ENCODE measurements around the gene MYO5B. TPM values are rescaled to one million over a fixed set of nuclear protein-coding genes. Genes with fewer than 3 reads are reported as not detected.
A peak's percentile ranks its signal among the peaks of the same experiment; 100 is the strongest.

The MYO5B gene
- total and polyA plus RNA-seq, 2 donors (not counting 1 experiment from before 2014, with no cell fraction given), result 0.30 to 1.7 TPM

DNA sequence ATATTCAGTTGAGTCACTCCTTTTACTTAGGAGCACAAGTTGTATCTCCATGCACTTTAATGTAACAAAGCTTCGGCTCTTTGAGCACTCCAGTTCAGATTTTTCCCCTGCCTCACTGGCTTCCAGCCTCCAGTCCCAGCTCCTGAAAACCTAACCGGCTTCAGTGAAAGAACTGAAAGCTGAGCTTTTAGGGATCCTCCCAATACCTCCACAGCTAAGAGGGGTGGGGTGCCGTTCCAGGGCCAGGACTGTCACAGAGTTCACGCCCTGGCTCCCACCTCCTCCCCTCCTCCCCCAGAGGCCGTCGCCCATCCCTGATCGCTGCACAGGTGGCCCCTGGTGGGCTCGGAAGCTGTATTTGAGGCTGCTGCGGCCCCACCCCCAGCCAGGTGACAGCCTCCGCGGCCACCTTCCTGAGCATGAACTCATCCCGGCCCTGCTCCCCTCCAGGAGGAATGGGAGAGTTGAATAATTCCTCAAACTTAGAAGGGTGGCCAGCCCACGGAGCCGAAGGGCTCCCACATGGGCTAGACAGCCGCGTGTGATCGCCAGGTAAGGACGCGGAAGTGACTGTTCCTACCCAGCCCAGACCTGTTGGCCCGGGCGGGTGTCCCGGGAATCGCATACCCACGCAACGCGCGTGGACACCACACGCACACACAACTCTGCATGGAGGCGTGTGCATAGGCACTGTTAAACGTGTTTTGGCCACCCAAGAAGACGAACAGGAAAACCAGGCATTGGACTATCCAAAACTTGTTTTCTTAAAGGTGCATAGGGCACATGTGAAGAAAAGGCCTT is 1.8 kb downstream of the MYO5B start:
- ChIA-PET CTCF (no interaction called here), POLR2A (no interaction called here)
- no peaks in the 10 kb centered on the region for H3K9me3 Mint-ChIP-seq (ENCODE audit: insufficient read depth)
- TF ChIP-seq EZH2 (IDR thresholded peaks at IDR 0.05; ENCODE audit: borderline replicate concordance, insufficient read depth, low read depth, low read length, poor library complexity, severe bottlenecking), result no peak
- TF ChIP-seq, protein P1, sequence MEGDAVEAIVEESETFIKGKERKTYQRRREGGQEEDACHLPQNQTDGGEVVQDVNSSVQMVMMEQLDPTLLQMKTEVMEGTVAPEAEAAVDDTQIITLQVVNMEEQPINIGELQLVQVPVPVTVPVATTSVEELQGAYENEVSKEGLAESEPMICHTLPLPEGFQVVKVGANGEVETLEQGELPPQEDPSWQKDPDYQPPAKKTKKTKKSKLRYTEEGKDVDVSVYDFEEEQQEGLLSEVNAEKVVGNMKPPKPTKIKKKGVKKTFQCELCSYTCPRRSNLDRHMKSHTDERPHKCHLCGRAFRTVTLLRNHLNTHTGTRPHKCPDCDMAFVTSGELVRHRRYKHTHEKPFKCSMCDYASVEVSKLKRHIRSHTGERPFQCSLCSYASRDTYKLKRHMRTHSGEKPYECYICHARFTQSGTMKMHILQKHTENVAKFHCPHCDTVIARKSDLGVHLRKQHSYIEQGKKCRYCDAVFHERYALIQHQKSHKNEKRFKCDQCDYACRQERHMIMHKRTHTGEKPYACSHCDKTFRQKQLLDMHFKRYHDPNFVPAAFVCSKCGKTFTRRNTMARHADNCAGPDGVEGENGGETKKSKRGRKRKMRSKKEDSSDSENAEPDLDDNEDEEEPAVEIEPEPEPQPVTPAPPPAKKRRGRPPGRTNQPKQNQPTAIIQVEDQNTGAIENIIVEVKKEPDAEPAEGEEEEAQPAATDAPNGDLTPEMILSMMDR (IDR thresholded peaks at IDR 0.05), result no peak
- H3K27ac ChIP-seq (ENCODE audit: low read length in 2 of 2), result no peak overlapping the region
- H3K9ac ChIP-seq (ENCODE audit: low read length), result peak overlapping the region; percentile 64
- peaks cover 0 to 46% (median 25%) of the 10 kb centered on the region in 4 experiments for H3K27me3 ChIP-seq (replicated peaks in 1 of 4; ENCODE audit: control extremely low read depth in 1 of 4, control insufficient read depth in 3 of 4, insufficient read depth in 4 of 4, low read length in 3 of 4)
- H3K9me3 ChIP-seq (ENCODE audit: control extremely low read depth in 1 of 3, control insufficient read depth in 2 of 3, insufficient read depth in 1 of 3, low read length in 2 of 3), result no peaks in the 10 kb centered on the region
- no peak overlapping the region for H3K27ac Mint-ChIP-seq
- WGBS (ENCODE audit: insufficient coverage), result 23% methylated on average over 29 of the region's 31 CpGs
- peak overlapping the region; percentile 77 for H2AFZ ChIP-seq (ENCODE audit: insufficient read depth, low read depth, low read length, poor library complexity, severe bottlenecking)
- H3K4me3 Mint-ChIP-seq, result peak overlapping the region; percentile 65
- H4K20me1 ChIP-seq (ENCODE audit: control insufficient read depth, insufficient read depth, low read length, poor library complexity, severe bottlenecking), result no peaks in the 10 kb centered on the region
- H3K4me1 Mint-ChIP-seq, result peaks cover 18% of the 10 kb centered on the region
- peak overlapping the region in 3 of 5 experiments; percentile 48 to 60 (median 53) for H3K4me3 ChIP-seq (ENCODE audit: control extremely low read depth in 1 of 5, extremely low read depth in 1 of 5, insufficient read depth in 1 of 5, low read depth in 2 of 5, low read length in 4 of 5)
- no peaks in the 10 kb centered on the region for H3K36me3 ChIP-seq (replicated peaks in 1 of 2; ENCODE audit: control extremely low read depth in 1 of 2, control insufficient read depth in 1 of 2, extremely low read depth in 1 of 2, insufficient read depth in 2 of 2, low read length in 1 of 2)
- peak; percentile 30 for DNase-seq
- peak overlapping the region; percentile 93 for H3K4me2 ChIP-seq (replicated peaks; ENCODE audit: low read depth, low read length, poor library complexity, severe bottlenecking)
- intact Hi-C loops (cut with micrococcal nuclease), result no loop called here
- H3K27me3 Mint-ChIP-seq, result peaks cover 57% of the 10 kb centered on the region
- no peaks in the 10 kb centered on the region for H3K79me2 ChIP-seq (ENCODE audit: control insufficient read depth, insufficient read depth, low read length)
- H3K4me1 ChIP-seq (ENCODE audit: control insufficient read depth in 2 of 2, insufficient read depth in 2 of 2, low read length in 2 of 2), result peaks cover 37 to 42% of the 10 kb centered on the region in 2 donors
- no peak for ATAC-seq (ENCODE audit: low read depth)

DNA sequence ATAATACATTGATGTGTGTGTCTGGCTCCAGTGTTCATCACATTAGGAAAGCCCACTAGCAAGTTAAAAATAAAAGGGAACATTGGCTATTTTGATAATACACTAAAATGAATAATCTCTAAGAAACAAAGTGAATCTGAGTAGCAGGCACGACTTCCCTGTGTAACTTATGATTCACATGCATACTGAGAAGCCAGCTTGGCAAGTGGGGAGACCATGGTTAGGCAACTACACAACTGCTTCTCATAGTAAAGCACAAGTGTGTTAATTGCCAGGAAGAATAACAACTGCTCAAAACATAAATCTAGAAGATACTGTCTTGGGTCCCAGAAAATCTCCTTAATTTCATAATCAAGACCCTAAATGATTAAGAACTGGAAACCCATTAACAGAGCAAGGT is 4.0 kb downstream of the MYO5B start:
- no peak overlapping the region for H3K27ac Mint-ChIP-seq
- Histone ChIP-seq H3K9me3 (ENCODE audit: control extremely low read depth in 1 of 3, control insufficient read depth in 2 of 3, insufficient read depth in 1 of 3, low read length in 2 of 3) (no peaks in the 10 kb centered on the region), H3K4me1 (ENCODE audit: control insufficient read depth in 2 of 2, insufficient read depth in 2 of 2, low read length in 2 of 2) (peaks cover 36 to 40% of the 10 kb centered on the region in 2 donors), H3K36me3 (replicated peaks in 1 of 2; ENCODE audit: control extremely low read depth in 1 of 2, control insufficient read depth in 1 of 2, extremely low read depth in 1 of 2, insufficient read depth in 2 of 2, low read length in 1 of 2) (no peaks in the 10 kb centered on the region), H3K9ac (ENCODE audit: low read length) (no peak overlapping the region), H3K27me3 (replicated peaks in 1 of 4; ENCODE audit: control extremely low read depth in 1 of 4, control insufficient read depth in 3 of 4, insufficient read depth in 4 of 4, low read length in 3 of 4) (peaks cover 0 to 29% (median 12%) of the 10 kb centered on the region in 4 experiments), H3K27ac (ENCODE audit: low read length in 2 of 2) (no peak overlapping the region), H4K20me1 (ENCODE audit: control insufficient read depth, insufficient read depth, low read length, poor library complexity, severe bottlenecking) (no peaks in the 10 kb centered on the region), H3K4me2 (replicated peaks; ENCODE audit: low read depth, low read length, poor library complexity, severe bottlenecking) (no peak overlapping the region), H3K4me3 (ENCODE audit: control extremely low read depth in 1 of 5, extremely low read depth in 1 of 5, insufficient read depth in 1 of 5, low read depth in 2 of 5, low read length in 4 of 5) (no peak overlapping the region), H3K79me2 (ENCODE audit: control insufficient read depth, insufficient read depth, low read length) (no peaks in the 10 kb centered on the region), H2AFZ (ENCODE audit: insufficient read depth, low read depth, low read length, poor library complexity, severe bottlenecking) (no peak overlapping the region)
- H3K9me3 Mint-ChIP-seq (ENCODE audit: insufficient read depth), result no peaks in the 10 kb centered on the region
- ATAC-seq (ENCODE audit: low read depth) (no peak), DNase-seq (no peak)
- H3K4me3 Mint-ChIP-seq, result no peak overlapping the region
- ChIA-PET CTCF (no interaction called here), POLR2A (no interaction called here)
- intact Hi-C loops (cut with micrococcal nuclease), result no loop called here
- WGBS (ENCODE audit: insufficient coverage), result no CpG with 5 or more reads among the region's 1 CpG
- peaks cover 53% of the 10 kb centered on the region for H3K27me3 Mint-ChIP-seq
- TF ChIP-seq, protein P1 (IDR thresholded peaks at IDR 0.05), result no peak
- no peak for TF ChIP-seq EZH2 (IDR thresholded peaks at IDR 0.05; ENCODE audit: borderline replicate concordance, insufficient read depth, low read depth, low read length, poor library complexity, severe bottlenecking)
- peaks cover 16% of the 10 kb centered on the region for H3K4me1 Mint-ChIP-seq

Measured in B cell (primary cell).